Stomach (tissue), 4 donors: ENCODE data around the gene GMEB2.

Source experiments
- EP300 ChIP-seq: sonication (generic); formaldehyde crosslinking; IDR thresholded peaks from one replicate; pipeline ENCODE4 v1.6.1; 2017; ENCODE audit warnings: antibody characterized with exemption
- POLR2A ChIP-seq, 4 donors: fragments of 450-650 bp; IDR thresholded peaks; one replicate each; pipeline ENCODE4 v1.6.1; 2016; ENCODE audit warnings: antibody characterized with exemption in 4 of 4, control low read depth in 2 of 4, mild to moderate bottlenecking in 1 of 4, moderate library complexity in 1 of 4
- POLR2AphosphoS5 ChIP-seq, 3 donors: sonication (generic); formaldehyde crosslinking; IDR thresholded peaks; one replicate each; pipeline ENCODE4 v1.6.1; 2016; ENCODE audit warnings: antibody characterized with exemption in 3 of 3
- TF ChIP-seq, protein P1 (sequence below), 7 experiments: fragments of 450-650 bp in 4 of 7; fragments of 200-600 bp in 3 of 7; sonication (generic) in 3 of 7; IDR thresholded peaks; one replicate each; pipeline ENCODE4 v1.5.1; 2016 to 2019; ENCODE audit warnings: antibody characterized with exemption in 7 of 7, control low read depth in 2 of 7, mild to moderate bottlenecking in 1 of 7

- TF ChIP-seq, protein P1, sequence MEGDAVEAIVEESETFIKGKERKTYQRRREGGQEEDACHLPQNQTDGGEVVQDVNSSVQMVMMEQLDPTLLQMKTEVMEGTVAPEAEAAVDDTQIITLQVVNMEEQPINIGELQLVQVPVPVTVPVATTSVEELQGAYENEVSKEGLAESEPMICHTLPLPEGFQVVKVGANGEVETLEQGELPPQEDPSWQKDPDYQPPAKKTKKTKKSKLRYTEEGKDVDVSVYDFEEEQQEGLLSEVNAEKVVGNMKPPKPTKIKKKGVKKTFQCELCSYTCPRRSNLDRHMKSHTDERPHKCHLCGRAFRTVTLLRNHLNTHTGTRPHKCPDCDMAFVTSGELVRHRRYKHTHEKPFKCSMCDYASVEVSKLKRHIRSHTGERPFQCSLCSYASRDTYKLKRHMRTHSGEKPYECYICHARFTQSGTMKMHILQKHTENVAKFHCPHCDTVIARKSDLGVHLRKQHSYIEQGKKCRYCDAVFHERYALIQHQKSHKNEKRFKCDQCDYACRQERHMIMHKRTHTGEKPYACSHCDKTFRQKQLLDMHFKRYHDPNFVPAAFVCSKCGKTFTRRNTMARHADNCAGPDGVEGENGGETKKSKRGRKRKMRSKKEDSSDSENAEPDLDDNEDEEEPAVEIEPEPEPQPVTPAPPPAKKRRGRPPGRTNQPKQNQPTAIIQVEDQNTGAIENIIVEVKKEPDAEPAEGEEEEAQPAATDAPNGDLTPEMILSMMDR (IDR thresholded peaks at IDR 0.05): no peak
- TF ChIP-seq POLR2A (IDR thresholded peaks at IDR 0.05) (no peak), EP300 (no peak), POLR2AphosphoS5 (IDR thresholded peaks at IDR 0.05) (no peak)
These were observed 72.3 kb downstream of the GMEB2 start for GRCh38 chr20:63554361-63555278.
